NCI-H1092 (cell line): ENCODE measurements around the gene GPR132.

ENCODE experiments used
- DNase-seq: peaks from one replicate; lab custom pipeline; 2025; lab: John Stamatoyannopoulos, UW

GPR132 gene

GRCh38 chr14:105061428-105062047 is 3.7 kb downstream of the GPR132 start:
- no peak for DNase-seq

- no peak for DNase-seq
These were observed 4.3 kb downstream of the GPR132 start for GRCh38 chr14:105060751-105061427.

GRCh38 chr14:105059925-105060565 is 5.2 kb downstream of the GPR132 start:
- DNase-seq, result no peak

- DNase-seq, result no peak
These were observed 6.0 kb downstream of the GPR132 start for GRCh38 chr14:105059035-105059924.

- DNase-seq, result no peak
These were observed 6.7 kb downstream of the GPR132 start for GRCh38 chr14:105058521-105059034.

GRCh38 chr14:105056303-105056831 is 8.9 kb downstream of the GPR132 start:
- DNase-seq, result no peak

GRCh38 chr14:105055736-105056302 is 9.4 kb downstream of the GPR132 start:
- DNase-seq, result no peak

GRCh38 chr14:105055334-105055733 is 9.9 kb downstream of the GPR132 start:
- DNase-seq, result no peak

GRCh38 chr14:105053996-105054395 is 11.2 kb downstream of the GPR132 start:
- DNase-seq, result no peak

GRCh38 chr14:105053421-105053820 is 11.8 kb downstream of the GPR132 start:
- no peak for DNase-seq

GRCh38 chr14:105052110-105052458 is 13.1 kb downstream of the GPR132 start:
- no peak for DNase-seq

GRCh38 chr14:105051182-105052109 is 13.8 kb downstream of the GPR132 start:
- no peak for DNase-seq

GRCh38 chr14:105050551-105050897 is 14.7 kb downstream of the GPR132 start:
- peak; percentile 50 for DNase-seq

- DNase-seq, result no peak
These were observed 15.3 kb downstream of the GPR132 start for GRCh38 chr14:105049753-105050550.

GRCh38 chr14:105047283-105048016 is 17.8 kb downstream of the GPR132 start:
- no peak for DNase-seq

GRCh38 chr14:105046891-105047282 is 18.3 kb downstream of the GPR132 start:
- no peak for DNase-seq

- peak; percentile 81 for DNase-seq
These were observed 19.4 kb downstream of the GPR132 start for GRCh38 chr14:105045710-105046326.

- no peak for DNase-seq
These were observed 21.6 kb downstream of the GPR132 start for GRCh38 chr14:105043641-105044040.

- DNase-seq, result no peak
These were observed 22.4 kb downstream of the GPR132 start for GRCh38 chr14:105042813-105043212.
